ENCODE results near the gene POFUT2. TPM values are rescaled to one million over a fixed set of nuclear protein-coding genes. Genes with fewer than 3 reads are reported as not detected.

Gene POFUT2
- total and polyA plus RNA-seq, 4 donors: 17.9 to 35.7 (median 26.1) TPM

- no peaks in the 10 kb centered on the region for H3K9me3 ChIP-seq (ENCODE audit: control insufficient read depth in 4 of 4, insufficient read depth in 3 of 4, low read length in 3 of 4)
- DNase-seq: peak in 1 of 3 donors; percentile 52
- H3K4me1 ChIP-seq (ENCODE audit: control insufficient read depth in 5 of 5, insufficient read depth in 5 of 5, low read length in 5 of 5): peaks cover 0 to 30% (median 15%) of the 10 kb centered on the region in 5 donors
- no peak for TF ChIP-seq CTCF (IDR thresholded peaks at IDR 0.05; ENCODE audit: control extremely low read depth, extremely low read depth)
- H3K27me3 ChIP-seq (ENCODE audit: control insufficient read depth in 3 of 3, insufficient read depth in 3 of 3, low read length in 2 of 3): no peaks in the 10 kb centered on the region
- H3K4me3 ChIP-seq: no peak overlapping the region
- WGBS, 2 donors: 52% methylated on average over 23 of the region's 23 CpGs
- no peaks in the 10 kb centered on the region for H3K36me3 ChIP-seq (ENCODE audit: control insufficient read depth in 4 of 4, insufficient read depth in 4 of 4, low read length in 4 of 4)
- ATAC-seq (ENCODE audit: insufficient read depth, low FRiP score): no peak
- H3K27ac ChIP-seq (ENCODE audit: low read depth in 1 of 2, low read length in 1 of 2): peak overlapping the region; percentile 87 to 90
- no peak overlapping the region for H3K9ac ChIP-seq (ENCODE audit: insufficient read depth in 1 of 2, low read length in 2 of 2)
Observed at GRCh38 chr21:45319461-45320211, 31.9 kb upstream of the POFUT2 start.

- TF ChIP-seq CTCF (IDR thresholded peaks at IDR 0.05; ENCODE audit: control extremely low read depth, extremely low read depth): no peak
- Histone ChIP-seq H3K4me1 (ENCODE audit: control insufficient read depth in 5 of 5, insufficient read depth in 5 of 5, low read length in 5 of 5) (peaks cover 0 to 29% (median 13%) of the 10 kb centered on the region in 5 donors), H3K4me3 (no peak overlapping the region), H3K9me3 (ENCODE audit: control insufficient read depth in 4 of 4, insufficient read depth in 3 of 4, low read length in 3 of 4) (no peaks in the 10 kb centered on the region), H3K9ac (ENCODE audit: insufficient read depth in 1 of 2, low read length in 2 of 2) (no peak overlapping the region), H3K27me3 (ENCODE audit: control insufficient read depth in 3 of 3, insufficient read depth in 3 of 3, low read length in 2 of 3) (no peaks in the 10 kb centered on the region), H3K27ac (ENCODE audit: low read depth in 1 of 2, low read length in 1 of 2) (peak overlapping the region; percentile 87 to 93), H3K36me3 (ENCODE audit: control insufficient read depth in 4 of 4, insufficient read depth in 4 of 4, low read length in 4 of 4) (no peaks in the 10 kb centered on the region)
- ATAC-seq (ENCODE audit: insufficient read depth, low FRiP score) (no peak), DNase-seq (peak in 1 of 3 donors; percentile 60)
- WGBS, 2 donors: 63 to 73% methylated on average over 24 of the region's 24 CpGs
Observed at GRCh38 chr21:45318556-45319404, 31.1 kb upstream of the POFUT2 start.

GRCh38 chr21:45318146-45318555 lies 30.5 kb upstream of the POFUT2 start:
- H3K27ac ChIP-seq (ENCODE audit: low read depth in 1 of 2, low read length in 1 of 2): peak overlapping the region; percentile 1 to 93
- no peak overlapping the region for H3K4me3 ChIP-seq
- ATAC-seq (ENCODE audit: insufficient read depth, low FRiP score): no peak
- H3K9ac ChIP-seq (ENCODE audit: insufficient read depth in 1 of 2, low read length in 2 of 2): no peak overlapping the region
- DNase-seq: no peak
- no peak for TF ChIP-seq CTCF (IDR thresholded peaks at IDR 0.05; ENCODE audit: control extremely low read depth, extremely low read depth)
- H3K4me1 ChIP-seq (ENCODE audit: control insufficient read depth in 5 of 5, insufficient read depth in 5 of 5, low read length in 5 of 5): peaks cover 0 to 26% (median 6%) of the 10 kb centered on the region in 5 donors
- 81 to 93% methylated on average over 7 of the region's 7 CpGs for WGBS, 2 donors
- no peaks in the 10 kb centered on the region for H3K9me3 ChIP-seq (ENCODE audit: control insufficient read depth in 4 of 4, insufficient read depth in 3 of 4, low read length in 3 of 4)
- H3K36me3 ChIP-seq (ENCODE audit: control insufficient read depth in 4 of 4, insufficient read depth in 4 of 4, low read length in 4 of 4): no peaks in the 10 kb centered on the region
- no peaks in the 10 kb centered on the region for H3K27me3 ChIP-seq (ENCODE audit: control insufficient read depth in 3 of 3, insufficient read depth in 3 of 3, low read length in 2 of 3)
